ENCODE data around the gene HOXD1.

The HOXD1 gene

DNA sequence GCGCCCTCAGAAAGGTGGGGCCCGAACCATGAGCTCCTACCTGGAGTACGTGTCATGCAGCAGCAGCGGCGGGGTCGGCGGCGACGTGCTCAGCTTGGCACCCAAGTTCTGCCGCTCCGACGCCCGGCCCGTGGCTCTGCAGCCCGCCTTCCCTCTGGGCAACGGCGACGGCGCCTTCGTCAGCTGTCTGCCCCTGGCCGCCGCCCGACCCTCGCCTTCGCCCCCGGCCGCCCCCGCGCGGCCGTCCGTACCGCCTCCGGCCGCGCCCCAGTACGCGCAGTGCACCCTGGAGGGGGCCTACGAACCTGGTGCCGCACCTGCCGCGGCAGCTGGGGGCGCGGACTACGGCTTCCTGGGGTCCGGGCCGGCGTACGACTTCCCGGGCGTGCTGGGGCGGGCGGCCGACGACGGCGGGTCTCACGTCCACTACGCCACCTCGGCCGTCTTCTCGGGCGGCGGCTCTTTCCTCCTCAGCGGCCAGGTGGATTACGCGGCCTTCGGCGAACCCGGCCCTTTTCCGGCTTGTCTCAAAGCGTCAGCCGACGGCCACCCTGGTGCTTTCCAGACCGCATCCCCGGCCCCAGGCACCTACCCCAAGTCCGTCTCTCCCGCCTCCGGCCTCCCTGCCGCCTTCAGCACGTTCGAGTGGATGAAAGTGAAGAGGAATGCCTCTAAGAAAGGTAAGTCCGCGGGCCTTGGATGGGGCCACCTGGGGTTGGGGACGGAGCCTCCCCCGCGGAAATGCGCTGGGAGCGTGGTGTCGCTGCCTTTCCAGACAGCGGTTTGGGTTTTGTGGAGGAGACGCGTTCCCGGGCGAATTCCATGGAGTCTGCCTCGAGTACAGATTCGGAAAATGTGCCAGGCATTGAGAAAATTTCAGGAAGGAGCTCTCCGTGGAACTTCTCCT, 559 bp downstream of the HOXD1 start:
- no peak for DNase-seq

DNA sequence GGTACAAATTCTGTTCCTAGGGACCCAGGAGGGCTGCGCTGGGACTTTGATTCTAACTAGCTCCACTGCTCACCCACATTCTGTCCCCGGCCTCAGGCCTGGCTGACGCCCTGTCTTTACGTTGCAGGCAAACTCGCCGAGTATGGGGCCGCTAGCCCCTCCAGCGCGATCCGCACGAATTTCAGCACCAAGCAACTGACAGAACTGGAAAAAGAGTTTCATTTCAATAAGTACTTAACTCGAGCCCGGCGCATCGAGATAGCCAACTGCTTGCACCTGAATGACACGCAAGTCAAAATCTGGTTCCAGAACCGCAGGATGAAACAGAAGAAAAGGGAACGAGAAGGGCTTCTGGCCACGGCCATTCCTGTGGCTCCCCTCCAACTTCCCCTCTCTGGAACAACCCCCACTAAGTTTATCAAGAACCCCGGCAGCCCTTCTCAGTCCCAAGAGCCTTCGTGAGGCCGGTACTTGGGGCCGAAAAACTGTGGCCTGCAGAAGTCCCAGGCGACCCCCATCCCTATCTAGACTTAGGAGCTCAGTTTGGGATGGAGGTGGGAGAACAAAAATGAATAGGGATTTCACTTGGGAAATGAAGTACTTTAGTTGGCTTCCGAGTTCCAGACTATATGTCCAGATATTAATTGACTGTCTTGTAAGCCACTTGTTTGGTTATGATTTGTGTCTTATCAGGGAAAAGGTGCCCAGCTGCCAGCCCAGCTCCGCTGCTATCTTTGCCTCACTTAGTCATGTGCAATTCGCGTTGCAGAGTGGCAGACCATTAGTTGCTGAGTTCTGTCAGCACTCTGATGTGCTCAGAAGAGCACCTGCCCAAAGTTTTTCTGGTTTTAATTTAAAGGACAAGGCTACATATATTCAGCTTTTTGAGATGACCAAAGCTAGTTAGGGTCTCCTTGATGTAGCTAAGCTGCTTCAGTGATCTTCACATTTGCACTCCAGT, 1.5 kb downstream of the HOXD1 start:
- DNase-seq = no peak

DNA sequence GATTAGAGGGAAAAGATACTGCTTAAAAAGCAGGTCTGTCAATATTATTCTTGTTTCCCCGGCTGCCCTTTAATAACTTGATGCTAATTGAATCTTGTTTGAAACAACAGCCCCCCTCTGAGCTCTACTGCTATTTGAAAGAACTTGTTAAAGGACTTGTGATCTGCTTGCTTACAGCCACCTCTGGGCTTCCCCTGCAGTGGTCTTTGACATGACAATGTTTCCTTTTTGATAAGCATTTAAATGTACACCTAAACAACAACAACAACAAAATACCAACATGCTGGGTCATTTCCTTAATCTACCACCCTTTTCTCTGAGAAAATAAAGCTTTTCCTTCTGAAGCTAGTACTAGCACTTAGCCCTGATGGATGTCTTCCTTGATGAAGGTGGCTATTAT, 3.9 kb downstream of the HOXD1 start:
- no peak for DNase-seq

DNA sequence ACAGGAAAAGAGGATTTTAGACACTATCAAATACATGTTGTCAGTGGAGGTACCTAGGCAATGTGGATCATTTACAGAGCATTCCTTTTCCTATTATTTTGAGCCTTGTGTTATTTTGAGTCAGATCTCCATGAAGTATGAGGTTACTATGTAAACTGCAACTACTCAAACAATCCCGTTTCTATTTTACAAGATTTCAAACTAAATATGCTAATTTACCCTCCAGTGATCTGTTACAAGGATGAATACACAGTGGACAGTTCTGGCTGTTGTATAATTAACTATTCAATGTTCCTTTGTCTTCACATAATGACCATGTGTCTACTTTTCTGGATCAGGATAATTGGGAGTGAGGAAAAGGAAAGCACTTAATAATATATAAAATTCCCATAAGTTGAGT, 4.6 kb downstream of the HOXD1 start:
- no peak for DNase-seq

DNA sequence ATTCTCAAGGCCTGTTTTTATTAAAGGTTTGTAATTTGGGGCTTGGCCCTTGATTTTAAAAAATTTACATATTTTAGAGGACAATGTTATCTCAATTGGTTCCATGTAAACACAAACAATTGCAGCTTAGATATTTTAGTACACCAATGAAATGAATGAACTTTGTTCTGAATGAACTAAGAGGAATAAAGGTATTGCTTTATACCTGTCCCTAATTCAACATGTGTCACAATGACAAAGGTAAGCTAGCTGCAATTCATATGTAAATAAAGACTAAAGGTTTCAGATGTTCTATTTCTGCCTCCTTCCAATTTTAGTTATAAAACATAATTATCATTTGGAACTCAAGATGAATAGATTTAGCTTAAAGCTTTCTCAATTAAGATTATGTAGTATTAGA, 11.4 kb downstream of the HOXD1 start:
- DNase-seq = no peak

DNA sequence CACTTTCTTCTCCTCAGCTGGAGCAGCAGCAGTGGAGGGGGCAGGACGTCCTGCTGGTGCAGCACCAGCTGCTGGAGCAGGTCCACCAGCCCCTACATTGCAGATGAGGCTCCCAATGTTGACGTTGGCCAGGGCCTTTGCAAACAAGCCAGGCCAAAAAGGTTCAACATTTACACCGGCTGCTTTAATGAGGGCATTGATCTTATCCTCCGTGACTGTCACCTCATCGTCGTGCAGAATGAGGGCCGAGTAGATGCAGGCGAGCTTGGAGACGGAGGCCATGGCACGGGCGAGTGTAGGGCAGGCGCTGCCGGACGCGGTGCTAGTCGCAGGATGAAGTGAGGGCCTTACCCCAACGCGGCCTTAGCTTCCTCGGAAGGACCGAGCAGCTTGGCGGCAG, 12.5 kb downstream of the HOXD1 start:
- DNase-seq = no peak

DNA sequence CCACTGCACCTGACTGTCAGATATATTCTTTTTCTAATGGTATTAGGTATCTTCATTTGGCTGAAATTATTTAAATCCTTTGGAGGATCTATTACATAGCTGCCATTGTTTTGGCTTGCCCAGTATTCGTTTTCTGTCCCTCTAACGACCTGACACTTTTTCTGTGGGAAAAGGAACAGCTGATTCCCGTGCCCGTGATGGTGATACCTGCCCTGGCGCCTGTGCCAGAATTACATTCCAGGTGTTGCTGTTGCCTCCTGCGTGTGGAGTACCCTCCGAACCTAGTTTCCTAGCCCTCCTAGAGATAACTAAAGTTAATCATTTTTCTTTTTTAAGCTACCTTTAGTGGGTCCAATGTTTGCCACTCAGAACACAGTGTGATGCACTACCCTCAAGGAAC, 14.0 kb downstream of the HOXD1 start:
- DNase-seq = no peak

DNA sequence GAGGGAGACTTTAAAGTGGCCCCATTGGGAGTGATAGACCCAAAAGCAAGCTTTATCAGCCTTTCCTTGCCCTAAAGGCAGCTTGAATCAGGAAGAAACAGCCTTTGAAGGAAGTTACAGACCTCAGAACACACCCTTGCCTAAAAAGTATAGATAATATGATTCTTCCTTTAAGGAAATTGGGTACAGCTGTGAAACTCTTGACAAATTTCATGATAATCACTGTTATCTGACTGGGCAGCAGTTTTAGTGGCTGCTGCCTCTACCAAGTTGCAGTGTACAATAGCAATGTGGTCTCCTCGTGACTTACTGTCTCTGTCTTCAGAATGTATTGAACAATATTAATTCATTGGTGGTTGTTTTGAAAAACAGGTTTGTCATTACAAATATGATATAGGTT, 16.7 kb downstream of the HOXD1 start:
- no peak for DNase-seq

DNA sequence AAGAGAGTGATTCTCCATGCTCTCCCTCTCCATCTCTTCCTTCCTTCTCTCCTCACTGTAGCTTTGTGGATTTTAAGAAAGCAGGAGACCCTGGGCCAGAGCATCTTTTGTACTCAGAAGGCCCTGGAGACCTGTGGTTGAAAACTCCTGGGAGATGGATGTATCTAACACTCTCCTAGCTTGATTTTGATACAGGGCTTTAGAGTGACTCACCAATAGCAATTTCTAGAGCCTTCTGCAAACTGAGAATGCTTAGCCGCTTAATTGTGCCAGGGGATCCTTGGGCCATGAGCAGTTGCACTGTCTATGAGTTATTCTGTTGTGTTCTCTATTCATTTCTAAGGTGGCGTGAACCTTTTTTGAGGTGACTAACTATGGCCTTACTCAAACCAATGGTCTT, 17.7 kb downstream of the HOXD1 start:
- no peak for DNase-seq

DNA sequence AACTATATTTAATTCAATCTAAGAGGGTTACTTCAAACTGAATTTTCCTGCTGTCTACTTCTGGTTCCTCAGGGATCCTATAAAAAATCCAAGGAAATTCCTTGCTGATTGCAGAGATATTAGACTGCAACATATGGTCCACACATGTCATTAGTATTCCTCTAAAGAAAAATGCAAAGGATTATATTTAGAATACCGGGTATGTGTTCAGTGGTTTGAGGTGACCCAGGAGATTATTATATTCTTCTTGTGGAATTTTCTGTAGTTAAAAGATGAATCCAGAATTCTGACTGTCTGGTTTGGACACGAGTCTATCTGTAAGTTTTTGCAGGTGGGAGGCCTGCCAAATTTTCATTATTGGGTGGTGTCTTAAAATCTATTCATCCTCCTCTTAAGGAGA, 18.2 kb downstream of the HOXD1 start:
- DNase-seq = no peak

DNA sequence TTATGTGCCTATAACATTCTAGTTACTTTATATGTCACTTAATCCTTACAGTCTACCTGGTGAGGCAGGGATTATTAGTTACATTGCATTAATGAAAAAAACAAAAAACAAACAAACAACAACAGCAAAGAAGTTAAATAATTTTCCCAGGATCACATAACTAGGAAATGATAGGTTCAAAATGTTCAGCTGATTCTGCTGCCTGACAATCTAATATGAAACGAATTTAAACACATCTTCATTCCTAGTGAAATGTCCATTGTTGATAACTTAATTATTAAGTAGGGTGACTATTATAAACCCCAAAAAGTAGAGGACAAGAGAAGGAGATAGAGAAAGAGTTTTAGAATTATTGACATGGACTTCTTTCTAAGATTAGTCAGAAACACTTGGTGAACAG, 22.6 kb downstream of the HOXD1 start:
- DNase-seq = no peak

DNA sequence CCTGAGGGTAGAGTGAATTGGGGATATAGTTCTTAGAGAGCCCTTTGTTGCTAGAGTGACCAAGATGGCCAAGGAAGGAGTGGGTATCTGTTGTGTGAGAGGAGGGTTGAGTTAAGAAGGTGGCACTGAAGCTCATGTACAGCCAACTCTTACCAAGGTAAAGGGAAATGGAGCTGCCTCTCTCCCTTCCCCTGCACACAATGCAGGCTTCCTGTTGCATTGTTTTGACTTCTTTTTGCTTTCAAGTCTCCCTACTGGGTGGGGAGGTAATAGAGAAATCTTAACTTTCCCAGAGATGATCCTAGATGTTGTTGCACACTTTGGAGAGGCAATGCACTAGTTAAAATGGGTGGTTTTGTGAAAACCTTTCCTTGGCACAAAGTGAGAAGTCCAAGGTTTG, 23.8 kb downstream of the HOXD1 start:
- no peak for DNase-seq

DNA sequence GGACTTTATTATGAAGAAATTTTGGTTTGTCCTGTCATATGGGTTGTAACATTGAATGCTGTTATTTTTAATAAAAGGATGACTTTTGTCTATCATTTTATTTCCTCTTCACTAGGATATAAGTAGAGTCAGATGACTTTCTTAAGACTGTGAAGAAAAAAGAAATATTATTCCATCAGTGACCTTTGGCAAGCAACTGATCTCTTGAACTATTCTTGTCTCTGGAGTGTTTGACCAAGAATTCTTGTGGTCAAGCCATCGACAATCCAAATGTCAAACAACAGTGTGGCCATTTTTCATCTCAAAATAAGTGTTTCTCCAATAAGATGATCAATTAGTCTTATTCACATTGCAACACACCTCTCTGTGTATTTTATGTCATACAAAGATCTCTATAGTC, 24.9 kb downstream of the HOXD1 start:
- DNase-seq = no peak

DNA sequence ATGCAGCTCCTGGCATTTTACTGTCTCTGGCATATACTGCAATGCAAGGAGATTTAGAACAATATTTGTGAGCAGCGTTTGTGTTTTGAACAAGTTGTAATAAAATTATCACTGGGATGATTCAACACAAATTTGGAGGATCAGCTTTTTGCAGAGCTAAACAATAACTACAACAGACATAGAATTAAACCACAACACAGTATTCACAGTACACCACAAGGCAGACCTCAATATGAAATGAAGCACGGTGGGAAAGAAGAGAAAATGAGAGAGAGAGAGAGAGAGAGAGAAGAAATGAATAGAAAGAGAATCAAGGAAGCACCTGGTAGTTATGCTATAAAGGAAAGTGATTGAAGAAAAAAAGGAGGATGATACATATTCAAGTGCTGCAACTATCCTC, 39.4 kb downstream of the HOXD1 start:
- DNase-seq = no peak

DNA sequence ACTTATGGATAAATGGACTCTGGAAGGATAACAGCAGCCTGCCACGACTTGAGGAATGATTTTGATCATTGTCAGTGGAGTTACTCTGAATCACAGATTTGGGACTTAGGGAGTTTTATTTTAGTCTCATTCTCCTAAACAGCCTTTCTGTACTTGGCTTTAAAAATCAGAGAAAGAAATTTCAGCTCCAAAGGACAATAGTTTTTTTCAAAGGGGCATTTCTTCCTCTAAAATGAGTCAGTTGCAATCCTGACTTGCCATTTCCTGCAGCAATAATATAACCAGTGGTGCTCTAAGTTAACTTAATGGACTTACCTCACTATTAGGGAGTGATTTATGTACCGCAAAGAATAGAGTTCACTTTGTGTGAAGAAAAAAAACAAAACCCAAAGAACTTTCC, 45.7 kb downstream of the HOXD1 start:
- no peak for DNase-seq

DNA sequence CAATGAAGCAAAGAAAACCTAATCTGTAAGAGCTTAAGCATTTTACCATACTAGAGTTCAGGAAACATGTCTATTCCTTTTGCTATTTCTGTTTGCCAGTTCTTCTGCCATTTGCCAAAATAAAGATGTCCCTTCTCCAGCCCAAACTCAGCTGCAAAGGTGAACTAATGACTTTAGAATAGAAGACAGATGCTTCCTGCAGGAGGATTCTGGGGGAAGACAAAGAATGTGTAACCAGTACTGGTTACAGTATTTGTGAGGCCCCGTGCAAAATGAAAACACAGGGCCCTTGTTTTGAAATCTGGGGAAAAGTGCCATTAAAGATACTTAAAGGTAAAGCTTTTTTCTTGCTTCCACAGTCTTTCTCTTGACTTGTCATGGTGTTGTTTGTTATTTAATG, 46.5 kb downstream of the HOXD1 start:
- no peak for DNase-seq

DNA sequence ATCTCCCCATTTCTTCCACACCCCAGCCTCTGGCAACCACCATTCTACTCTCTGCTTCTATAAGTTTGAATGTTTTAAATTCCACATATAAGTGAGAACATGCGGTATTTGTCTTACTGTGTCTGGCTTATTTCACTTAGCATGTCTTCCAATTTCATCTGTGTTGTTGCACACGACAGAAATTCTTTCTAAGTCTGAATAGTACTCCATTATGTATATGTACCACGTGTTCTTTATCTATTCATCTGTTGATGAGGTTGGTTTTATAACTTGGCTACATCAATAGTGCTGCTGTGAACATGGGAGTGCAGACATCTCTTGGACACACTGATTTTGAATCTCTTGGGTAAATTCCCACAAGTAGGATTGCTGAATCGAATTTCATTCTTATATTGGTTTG, 49.0 kb downstream of the HOXD1 start:
- no peak for DNase-seq

DNA sequence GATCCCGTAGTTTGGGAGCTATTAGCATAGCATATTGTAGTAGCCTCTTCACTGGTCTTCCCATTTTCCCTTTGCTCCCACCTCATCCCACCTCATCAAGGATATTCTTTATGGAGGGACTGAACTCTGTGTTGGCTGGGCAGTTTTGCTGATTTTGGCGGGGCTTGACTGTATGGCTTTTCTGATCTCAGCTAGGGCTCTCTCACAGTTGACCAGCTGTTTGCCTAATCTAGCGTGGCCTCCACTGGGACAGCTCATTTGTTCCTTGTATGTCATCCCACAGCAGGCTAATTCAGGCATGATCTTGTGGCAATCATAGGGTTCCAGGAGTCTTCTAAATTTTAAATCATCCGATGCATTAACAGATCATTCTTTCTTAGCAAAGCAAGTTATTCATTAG, 50.6 kb downstream of the HOXD1 start:
- DNase-seq = no peak

DNA sequence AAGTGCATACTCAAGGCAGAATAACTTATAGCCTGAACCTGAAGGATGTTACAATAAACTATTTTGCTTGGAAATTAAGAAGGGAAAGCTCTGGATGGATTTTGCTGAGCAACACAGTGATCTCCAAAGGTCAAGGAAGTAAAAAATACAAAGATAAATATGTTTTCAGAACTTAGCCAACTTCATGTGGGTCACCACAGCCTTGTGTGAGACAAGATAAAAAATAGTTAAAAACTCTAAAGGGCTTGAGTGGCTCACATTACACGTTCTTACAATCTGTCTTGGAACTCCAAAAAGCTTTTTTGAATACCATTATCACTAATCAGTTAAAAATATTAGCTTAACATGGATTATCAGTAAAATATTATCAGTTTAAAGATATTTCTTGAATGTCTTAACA, 51.8 kb downstream of the HOXD1 start:
- no peak for DNase-seq

Data from amniotic stem cell (primary cell).